Stomach (tissue), 9 donors: Measurements from ENCODE around the gene CSNK2A3. TPM values are rescaled to one million over a fixed set of nuclear protein-coding genes. Genes with fewer than 3 reads are reported as not detected.

Source experiments
- DNase-seq, 2 donors: peaks; one replicate each; pipeline versions ENCODE4 v3.0.0 to v3.0.0-alpha.2; 2013 to 2019
- H3K27ac ChIP-seq, 5 donors: fragments of 200-600 bp in 4 of 5; sonication (generic) in 4 of 5; one replicate each; pipeline ENCODE4 v1.5.1; 2013 to 2019; ENCODE audit warnings: mild to moderate bottlenecking in 1 of 5, moderate library complexity in 1 of 5
- H3K27me3 ChIP-seq, 3 donors: fragments of 200-600 bp; sonication (generic); one replicate each; pipeline ENCODE4 v1.5.1; 2017 to 2019; ENCODE audit warnings: mixed run types in 1 of 3
- H3K36me3 ChIP-seq, 4 donors: fragments of 200-600 bp; sonication (generic); 1 replicate in 3 of 4; 2 replicates in 1 of 4; pipeline ENCODE4 v1.5.1; 2016 to 2019
- H3K4me1 ChIP-seq, 4 donors: fragments of 200-600 bp; sonication (generic); one replicate each; pipeline ENCODE4 v1.5.1; 2016 to 2019
- H3K4me3 ChIP-seq, 4 donors: fragments of 200-600 bp; sonication (generic) in 3 of 4; one replicate each; pipeline ENCODE4 v1.5.1; 2016 to 2019; ENCODE audit warnings: mild to moderate bottlenecking in 1 of 4
- H3K9me3 ChIP-seq, 4 donors: fragments of 200-600 bp; sonication (generic); one replicate each; pipeline ENCODE4 v1.5.1; 2016 to 2019
- EP300 ChIP-seq: sonication (generic); formaldehyde crosslinking; IDR thresholded peaks from one replicate; pipeline ENCODE4 v1.6.1; 2017; ENCODE audit warnings: antibody characterized with exemption
- POLR2A ChIP-seq, 4 donors: fragments of 450-650 bp; IDR thresholded peaks; one replicate each; pipeline ENCODE4 v1.6.1; 2016; ENCODE audit warnings: antibody characterized with exemption in 4 of 4, control low read depth in 2 of 4, mild to moderate bottlenecking in 1 of 4, moderate library complexity in 1 of 4
- POLR2AphosphoS5 ChIP-seq, 3 donors: sonication (generic); formaldehyde crosslinking; IDR thresholded peaks; one replicate each; pipeline ENCODE4 v1.6.1; 2016; ENCODE audit warnings: antibody characterized with exemption in 3 of 3
- WGBS, 5 donors: extraction: QIAGEN DNeasy Blood & Tissue Kit in 3 of 5; methylation state at CpG; one replicate each; pipeline versions ENCODE4 v1.1.5 to v1.1.7; 2013 to 2018; 5-methylcytosine and 5-hydroxymethylcytosine counted together
- intact Hi-C: fragments of 100-400 bp; cut with DNase I; formaldehyde crosslinking; loops from one replicate; pipeline ENCODE4 v1.15.1; 2023; ENCODE audit warnings: low total_unique reads
- polyA plus RNA-seq, 3 donors: library from polyadenylated mRNA; stranded (reverse); fragments of 200-250 nt; gene quantifications; one replicate each; pipeline ENCODE4 v1.2.3, GENCODE V29; 2013
- total RNA-seq, 5 donors: library from RNA; depleted of rRNA; stranded (reverse); fragments of >200 nt; gene quantifications; one replicate each; pipeline versions ENCODE4 v1.1.0 to v1.2.3, GENCODE V29; 2014 to 2016
- TF ChIP-seq, protein P1 (sequence below), 7 experiments: fragments of 450-650 bp in 4 of 7; fragments of 200-600 bp in 3 of 7; sonication (generic) in 3 of 7; IDR thresholded peaks; one replicate each; pipeline ENCODE4 v1.5.1; 2016 to 2019; ENCODE audit warnings: antibody characterized with exemption in 7 of 7, control low read depth in 2 of 7, mild to moderate bottlenecking in 1 of 7
- donor health status: healthy with polysubstance abuse.
- donor health status: Bipolar disorder and iron deficiency.
- donor health status: healthy.

CSNK2A3 gene
- total and polyA plus RNA-seq, 8 donors, result 0.23 to 1.2 (median 0.73) TPM; not detected in 3

DNA sequence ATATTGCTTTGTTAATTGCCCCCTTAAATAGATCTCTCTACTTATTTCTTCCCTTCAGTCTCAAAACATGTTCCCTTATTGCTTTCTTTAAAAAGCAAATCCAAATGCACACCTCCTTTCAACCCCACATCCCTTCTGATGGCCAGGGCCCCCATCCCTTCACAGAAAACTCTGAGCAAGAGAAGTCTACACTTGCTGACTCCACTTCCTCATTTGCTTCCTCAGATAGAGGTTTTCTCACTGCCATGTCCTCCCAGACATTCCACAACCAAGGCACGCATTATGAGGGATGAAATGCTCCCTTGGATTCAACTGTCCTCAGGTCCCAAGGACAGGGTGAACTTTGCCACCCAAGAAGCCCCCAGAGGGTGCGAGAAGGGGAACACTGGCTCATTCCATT is 43.1 kb downstream of the CSNK2A3 start:
- Histone ChIP-seq H3K27me3 (no peaks in the 10 kb centered on the region), H3K27ac (no peak overlapping the region), H3K4me3 (no peak overlapping the region), H3K9me3 (no peaks in the 10 kb centered on the region), H3K36me3 (no peaks in the 10 kb centered on the region), H3K4me1 (peaks cover 0 to 17% (median 8%) of the 10 kb centered on the region in 4 donors)
- DNase-seq, result no peak
- WGBS, 5 donors, result 87 to 93% (median 90%) methylated on average over 2 of the region's 2 CpGs
- TF ChIP-seq EP300 (no peak), POLR2AphosphoS5 (IDR thresholded peaks at IDR 0.05) (no peak), POLR2A (IDR thresholded peaks at IDR 0.05) (no peak)
- TF ChIP-seq, protein P1, sequence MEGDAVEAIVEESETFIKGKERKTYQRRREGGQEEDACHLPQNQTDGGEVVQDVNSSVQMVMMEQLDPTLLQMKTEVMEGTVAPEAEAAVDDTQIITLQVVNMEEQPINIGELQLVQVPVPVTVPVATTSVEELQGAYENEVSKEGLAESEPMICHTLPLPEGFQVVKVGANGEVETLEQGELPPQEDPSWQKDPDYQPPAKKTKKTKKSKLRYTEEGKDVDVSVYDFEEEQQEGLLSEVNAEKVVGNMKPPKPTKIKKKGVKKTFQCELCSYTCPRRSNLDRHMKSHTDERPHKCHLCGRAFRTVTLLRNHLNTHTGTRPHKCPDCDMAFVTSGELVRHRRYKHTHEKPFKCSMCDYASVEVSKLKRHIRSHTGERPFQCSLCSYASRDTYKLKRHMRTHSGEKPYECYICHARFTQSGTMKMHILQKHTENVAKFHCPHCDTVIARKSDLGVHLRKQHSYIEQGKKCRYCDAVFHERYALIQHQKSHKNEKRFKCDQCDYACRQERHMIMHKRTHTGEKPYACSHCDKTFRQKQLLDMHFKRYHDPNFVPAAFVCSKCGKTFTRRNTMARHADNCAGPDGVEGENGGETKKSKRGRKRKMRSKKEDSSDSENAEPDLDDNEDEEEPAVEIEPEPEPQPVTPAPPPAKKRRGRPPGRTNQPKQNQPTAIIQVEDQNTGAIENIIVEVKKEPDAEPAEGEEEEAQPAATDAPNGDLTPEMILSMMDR (IDR thresholded peaks at IDR 0.05), result no peak
- intact Hi-C loops, result no loop called here

- TF ChIP-seq POLR2AphosphoS5 (IDR thresholded peaks at IDR 0.05), result no peak
- no peak for TF ChIP-seq EP300
- no peak for TF ChIP-seq POLR2A (IDR thresholded peaks at IDR 0.05)
- TF ChIP-seq, protein P1 (IDR thresholded peaks at IDR 0.05), result no peak
- WGBS, 5 donors, result 21 to 63% (median 56%) methylated on average over 1 of the region's 1 CpG
- intact Hi-C loops, result no loop called here
- Histone ChIP-seq H3K4me1 (peaks cover 0 to 4% (median 0%) of the 10 kb centered on the region in 4 donors), H3K27me3 (no peaks in the 10 kb centered on the region), H3K9me3 (no peaks in the 10 kb centered on the region), H3K4me3 (no peak overlapping the region), H3K36me3 (no peaks in the 10 kb centered on the region), H3K27ac (no peak overlapping the region)
- no peak for DNase-seq
These were observed 44.8 kb downstream of the CSNK2A3 start for GRCh38 chr11:11308249-11308648.

- 62 to 84% (median 77%) methylated on average over 2 of the region's 2 CpGs for WGBS, 5 donors
- TF ChIP-seq POLR2AphosphoS5 (IDR thresholded peaks at IDR 0.05), result no peak
- TF ChIP-seq, protein P1 (IDR thresholded peaks at IDR 0.05), result no peak
- TF ChIP-seq POLR2A (IDR thresholded peaks at IDR 0.05), result no peak
- TF ChIP-seq EP300, result no peak
These were observed 46.2 kb downstream of the CSNK2A3 start for GRCh38 chr11:11306855-11307254.

GRCh38 chr11:11304550-11304949 is 48.5 kb downstream of the CSNK2A3 start:
- TF ChIP-seq POLR2A (IDR thresholded peaks at IDR 0.05) (no peak), POLR2AphosphoS5 (IDR thresholded peaks at IDR 0.05) (no peak), EP300 (no peak)
- TF ChIP-seq, protein P1 (IDR thresholded peaks at IDR 0.05), result no peak
- no peak overlapping the region for H3K4me3 ChIP-seq
- H3K36me3 ChIP-seq, result no peaks in the 10 kb centered on the region
- H3K4me1 ChIP-seq, result no peaks in the 10 kb centered on the region
- H3K27me3 ChIP-seq, result no peaks in the 10 kb centered on the region
- no peaks in the 10 kb centered on the region for H3K9me3 ChIP-seq
- no peak overlapping the region for H3K27ac ChIP-seq
- no peak for DNase-seq
- intact Hi-C loops, result no loop called here
- 69 to 83% (median 80%) methylated on average over 7 of the region's 7 CpGs for WGBS, 5 donors

More at GRCh38 chr11:11306855-11307254, 46.2 kb downstream of the CSNK2A3 start:
- Histone ChIP-seq H3K4me1 (no peaks in the 10 kb centered on the region), H3K27ac (no peak overlapping the region), H3K27me3 (no peaks in the 10 kb centered on the region), H3K4me3 (no peak overlapping the region), H3K36me3 (no peaks in the 10 kb centered on the region), H3K9me3 (no peaks in the 10 kb centered on the region)
- no peak for DNase-seq
- intact Hi-C loops, result no loop called here
